Right lobe of liver (tissue), 6 donors: ENCODE data around the gene HES4. TPM values are rescaled to one million over a fixed set of nuclear protein-coding genes. Genes with fewer than 3 reads are reported as not detected.

Experiments used
- ATAC-seq, 4 donors: fragments of 200-7000 bp; cut with Tn5 transposase; one replicate each; pipeline ENCODE4 v1.9.1; 2020; ENCODE audit warnings: mild to moderate bottlenecking in 4 of 4, moderate library complexity in 4 of 4
- DNase-seq, 3 donors: peaks; one replicate each; pipeline ENCODE4 v3.0.0-alpha.2; 2020
- H3K27ac ChIP-seq, 3 donors: fragments of 200-600 bp; one replicate each; pipeline ENCODE4 v1.8.0; 2022
- H3K27me3 ChIP-seq, 2 donors: fragments of 200-600 bp; one replicate each; pipeline ENCODE4 v1.8.0; 2022
- H3K36me3 ChIP-seq, 4 donors: fragments of 200-600 bp; sonication (generic) in 1 of 4; one replicate each; pipeline versions ENCODE4 v1.5.1 to v1.8.0; 2017 to 2022; ENCODE audit warnings: control low read depth in 1 of 4
- H3K4me1 ChIP-seq, 4 donors: fragments of 200-600 bp; sonication (generic) in 1 of 4; one replicate each; pipeline versions ENCODE4 v1.5.1 to v1.8.0; 2017 to 2022; ENCODE audit warnings: control low read depth in 1 of 4
- H3K4me3 ChIP-seq, 3 donors: fragments of 200-600 bp; one replicate each; pipeline ENCODE4 v1.8.0; 2022
- H3K9me3 ChIP-seq, 4 donors: fragments of 200-600 bp; sonication (generic) in 1 of 4; one replicate each; pipeline versions ENCODE4 v1.5.1 to v1.8.0; 2017 to 2022; ENCODE audit warnings: control low read depth in 1 of 4
- POLR2A ChIP-seq: fragments of 450-650 bp; IDR thresholded peaks from one replicate; pipeline ENCODE4 v1.6.1; 2017; ENCODE audit warnings: antibody characterized with exemption, mild to moderate bottlenecking
- WGBS: methylation state at CpG from one replicate; pipeline ENCODE4 v1.1.6; 2018; ENCODE audit warnings: low coverage, low lambda C conversion rate; ENCODE audit not compliant: insufficient coverage; ENCODE audit errors: missing lambda C conversion rate; 5-methylcytosine and 5-hydroxymethylcytosine counted together
- intact Hi-C, 2 donors: fragments of 100-400 bp; cut with DNase I; formaldehyde crosslinking; loops; one replicate each; pipeline versions ENCODE4 v1.11.2 to v1.14.1; 2022
- total RNA-seq, 6 experiments: library from RNA; depleted of rRNA in 2 of 6; stranded (reverse); fragments of >200 nt in 2 of 6; fragmentation: NEBNext Ultra II Directional in 3 of 6; extraction: Animal tissue kit (Norgen Biotek cat#: 25700) in 3 of 6; gene quantifications; one replicate each; pipeline versions ENCODE4 v1.1.0 to v1.2.4, GENCODE V29; 2016 to 2023
- TF ChIP-seq, protein P1 (sequence below), 4 donors: fragments of 200-600 bp in 3 of 4; fragments of 450-650 bp in 1 of 4; IDR thresholded peaks; one replicate each; pipeline versions ENCODE4 v1.5.1 to v1.8.0; 2016 to 2022; ENCODE audit warnings: antibody characterized with exemption in 4 of 4, mild to moderate bottlenecking in 2 of 4
- donor health status: DM: no; HTN: yes; CAD: no.
- donor health status: DM: no; HTN: no; CAD: no.
- donor health status: DM: no; HTN: no; CAD: no.
- donor health status: DM: no; HTN: yes; CAD: no.
- donor health status: DM: no; HTN: yes; CAD: no.

The HES4 gene
- total RNA-seq, 6 experiments from 2014 or later: 1.6 to 21.5 (median 5.2) TPM

DNA sequence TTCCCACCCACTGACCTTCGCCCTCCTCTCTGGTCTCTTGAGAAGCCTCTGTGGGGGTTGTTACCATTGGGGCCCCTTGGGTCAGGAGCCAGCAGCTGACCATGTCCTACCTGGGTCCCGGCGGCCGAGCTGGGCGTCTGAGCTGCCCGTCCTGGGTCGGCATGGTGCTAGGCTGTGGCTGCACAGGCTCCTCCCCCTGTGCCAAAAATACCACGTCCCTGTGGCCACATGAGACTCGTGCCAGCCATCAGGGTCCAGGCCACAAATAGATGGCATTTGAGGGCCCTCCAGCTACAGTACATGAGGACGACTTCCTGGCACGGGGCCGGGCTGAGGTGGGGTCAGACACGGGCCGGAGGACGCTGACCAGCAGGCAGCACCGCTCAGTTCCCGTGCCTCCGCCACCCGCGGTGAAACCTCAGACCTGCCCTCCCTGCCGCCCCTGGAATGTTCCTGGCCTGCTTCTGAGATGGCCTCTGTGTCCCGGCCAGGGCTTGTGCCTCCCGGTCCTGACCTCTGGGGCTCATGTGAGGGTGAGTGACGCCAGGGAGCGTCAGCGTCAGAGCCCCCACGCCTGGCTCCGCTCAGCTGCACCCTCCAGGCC lies 17.8 kb downstream of the HES4 start, which contains the start of gene PERM1:
PERM1 (minus strand) TSS at position 139 of the 604 bp plus-strand sequence. CDS start 1,064 bp downstream, outside the sequence.
- Histone ChIP-seq H3K36me3 (no peaks in the 10 kb centered on the region), H3K27me3 (no peaks in the 10 kb centered on the region), H3K4me1 (no peaks in the 10 kb centered on the region), H3K27ac (no peak within 1 kb of the TSS), H3K9me3 (no peaks in the 10 kb centered on the region), H3K4me3 (no peak within 1 kb of the TSS)
- intact Hi-C loops: loop anchor here (2.0 to 10.0 kb wide), 2 partner anchors 83 kb away; no protein-coding TSS in a partner anchor
- no peak for ATAC-seq
- TF ChIP-seq, protein P1, sequence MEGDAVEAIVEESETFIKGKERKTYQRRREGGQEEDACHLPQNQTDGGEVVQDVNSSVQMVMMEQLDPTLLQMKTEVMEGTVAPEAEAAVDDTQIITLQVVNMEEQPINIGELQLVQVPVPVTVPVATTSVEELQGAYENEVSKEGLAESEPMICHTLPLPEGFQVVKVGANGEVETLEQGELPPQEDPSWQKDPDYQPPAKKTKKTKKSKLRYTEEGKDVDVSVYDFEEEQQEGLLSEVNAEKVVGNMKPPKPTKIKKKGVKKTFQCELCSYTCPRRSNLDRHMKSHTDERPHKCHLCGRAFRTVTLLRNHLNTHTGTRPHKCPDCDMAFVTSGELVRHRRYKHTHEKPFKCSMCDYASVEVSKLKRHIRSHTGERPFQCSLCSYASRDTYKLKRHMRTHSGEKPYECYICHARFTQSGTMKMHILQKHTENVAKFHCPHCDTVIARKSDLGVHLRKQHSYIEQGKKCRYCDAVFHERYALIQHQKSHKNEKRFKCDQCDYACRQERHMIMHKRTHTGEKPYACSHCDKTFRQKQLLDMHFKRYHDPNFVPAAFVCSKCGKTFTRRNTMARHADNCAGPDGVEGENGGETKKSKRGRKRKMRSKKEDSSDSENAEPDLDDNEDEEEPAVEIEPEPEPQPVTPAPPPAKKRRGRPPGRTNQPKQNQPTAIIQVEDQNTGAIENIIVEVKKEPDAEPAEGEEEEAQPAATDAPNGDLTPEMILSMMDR (IDR thresholded peaks at IDR 0.05): no peak
- no peak for TF ChIP-seq POLR2A
- WGBS: no CpG with 5 or more reads among the region's 28 CpGs
- DNase-seq: peak in 1 of 3 donors; percentile 23

DNA sequence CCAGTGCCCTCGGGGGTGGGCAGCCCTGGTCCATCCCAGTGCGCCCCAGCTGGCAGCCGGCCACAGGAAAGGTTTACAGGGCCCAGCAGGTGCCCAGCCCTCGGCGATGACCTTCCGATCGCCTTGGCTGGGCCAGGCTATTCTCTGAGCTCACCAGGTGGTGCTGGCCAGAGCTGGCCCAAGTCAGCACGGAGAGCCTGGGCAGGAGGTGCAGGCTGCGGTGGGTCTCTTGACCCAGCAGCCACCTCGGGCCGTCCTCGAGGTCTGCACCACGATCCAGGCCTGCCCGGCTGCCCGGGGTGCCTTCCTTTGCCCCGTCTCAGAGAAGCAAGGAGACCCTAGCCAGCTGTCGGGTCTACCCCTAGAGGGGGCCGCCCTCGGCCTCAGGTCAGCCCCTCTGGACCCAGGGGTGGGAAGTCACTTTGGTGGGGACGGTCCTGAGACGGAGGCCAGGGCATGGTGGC lies 18.4 kb downstream of the HES4 start:
- TF ChIP-seq POLR2A: no peak
- TF ChIP-seq, protein P1 (IDR thresholded peaks at IDR 0.05): no peak
- intact Hi-C loops: loop anchor here in 1 of 2 donors (10.0 kb wide), 1 partner anchor 83 kb away; no protein-coding TSS in a partner anchor
- no peak for ATAC-seq
- H3K27me3 ChIP-seq: no peaks in the 10 kb centered on the region
- peak in 1 of 3 donors; percentile 22 for DNase-seq
- H3K36me3 ChIP-seq: no peaks in the 10 kb centered on the region
- H3K4me1 ChIP-seq: no peaks in the 10 kb centered on the region
- H3K4me3 ChIP-seq: no peak overlapping the region
- 31% methylated on average over 3 of the region's 21 CpGs for WGBS
- H3K9me3 ChIP-seq: no peaks in the 10 kb centered on the region
- no peak overlapping the region for H3K27ac ChIP-seq

DNA sequence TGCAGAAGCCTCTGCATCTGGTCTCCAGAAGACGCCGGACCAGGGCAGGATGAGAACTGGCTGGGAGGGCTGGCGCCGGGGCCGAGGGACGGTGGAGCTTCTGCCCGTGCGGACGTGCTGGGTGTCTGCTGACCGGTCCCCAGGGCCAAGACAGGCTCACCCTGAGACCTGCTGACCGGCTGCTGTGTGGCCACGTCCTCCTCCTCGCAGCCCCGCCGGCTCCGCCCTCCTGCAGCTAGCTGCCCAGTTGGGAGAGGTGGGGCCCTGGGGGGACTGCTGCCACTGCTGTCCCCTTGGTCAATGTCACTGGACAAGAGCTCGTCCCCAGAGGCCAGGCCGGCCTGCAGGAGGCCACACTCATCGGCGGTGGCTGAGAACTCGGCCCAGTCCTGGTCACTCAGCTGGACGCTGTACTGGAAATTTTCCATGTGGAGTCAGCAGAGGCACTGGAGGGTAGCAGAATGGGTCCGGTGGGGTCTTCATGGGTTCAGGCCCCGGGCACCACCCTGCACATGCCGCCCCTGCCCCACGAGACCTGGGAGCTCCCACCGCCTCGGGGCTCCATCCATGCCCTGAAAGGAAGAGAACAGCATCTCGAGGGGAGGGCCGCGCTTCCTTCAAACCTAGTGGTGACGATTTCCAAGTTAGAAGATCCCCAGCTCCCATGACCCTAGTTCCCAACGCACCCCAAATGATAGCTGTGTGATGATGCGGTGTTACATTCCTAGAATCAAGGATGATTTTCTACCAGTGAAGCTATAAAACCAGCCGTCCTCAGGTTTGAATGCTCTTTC lies 19.1 kb downstream of the HES4 start:
- DNase-seq (peak in 2 of 3 donors; percentile 36 to 61), ATAC-seq (peak; percentile 3 to 26 (median 10))
- Histone ChIP-seq H3K27me3 (no peaks in the 10 kb centered on the region), H3K27ac (no peak overlapping the region), H3K36me3 (no peaks in the 10 kb centered on the region), H3K4me1 (peaks cover 0 to 5% (median 0%) of the 10 kb centered on the region in 4 donors), H3K4me3 (no peak overlapping the region), H3K9me3 (no peaks in the 10 kb centered on the region)
- no CpG with 5 or more reads among the region's 35 CpGs for WGBS
- TF ChIP-seq, protein P1 (IDR thresholded peaks at IDR 0.05): no peak
- TF ChIP-seq POLR2A: no peak
- intact Hi-C loops: loop anchor here in 1 of 2 donors (10.0 kb wide), 1 partner anchor 84 kb away; no protein-coding TSS in a partner anchor

DNA sequence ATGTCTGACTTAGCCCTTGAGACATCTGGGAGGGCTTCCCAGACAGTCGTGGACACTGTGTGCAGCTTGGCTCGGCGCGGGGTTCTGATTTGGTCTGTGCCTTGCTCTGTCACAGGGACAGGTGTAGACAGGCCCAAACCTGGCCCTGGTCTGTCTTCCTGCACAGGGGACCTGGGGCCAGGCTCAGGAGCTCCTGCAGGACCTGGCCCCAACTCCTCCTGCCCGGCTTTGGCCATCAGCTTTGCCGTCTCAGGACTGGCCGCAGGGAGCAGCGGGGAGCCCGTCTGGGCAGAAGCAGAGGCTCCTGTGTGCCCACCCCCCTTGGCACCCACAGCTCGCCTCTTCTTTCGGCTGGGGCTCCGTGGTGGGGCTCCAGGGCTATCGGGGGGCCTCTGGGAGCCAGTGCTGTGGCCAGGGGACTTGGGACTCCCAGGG lies 19.7 kb downstream of the HES4 start:
- H3K27ac ChIP-seq: no peak overlapping the region
- 78% methylated on average over 3 of the region's 13 CpGs for WGBS
- H3K4me3 ChIP-seq: no peak overlapping the region
- peaks cover 0 to 6% (median 0%) of the 10 kb centered on the region in 4 donors for H3K4me1 ChIP-seq
- H3K27me3 ChIP-seq: no peaks in the 10 kb centered on the region
- intact Hi-C loops: loop anchor here in 1 of 2 donors (10.0 kb wide), 1 partner anchor 85 kb away; no protein-coding TSS in a partner anchor
- TF ChIP-seq, protein P1 (IDR thresholded peaks at IDR 0.05): no peak
- TF ChIP-seq POLR2A: no peak
- H3K9me3 ChIP-seq: no peaks in the 10 kb centered on the region
- DNase-seq: no peak
- ATAC-seq: no peak
- H3K36me3 ChIP-seq: no peaks in the 10 kb centered on the region
